H1 (cell line): ENCODE results near the gene C19orf25. TPM values are rescaled to one million over a fixed set of nuclear protein-coding genes. Genes with fewer than 3 reads are reported as not detected.
A peak's percentile ranks its signal among the peaks of the same experiment; 100 is the strongest.

ENCODE experiments used
- CTCF ChIA-PET: fragments of 300-600 bp; sonication (Branson Sonifier 250); formaldehyde crosslinking; loops from one replicate; lab custom pipeline; 2021; ENCODE audit not compliant: partially characterized antibody; lab: Charles Lee
- POLR2A ChIA-PET: fragments of 300-600 bp; sonication (Branson Sonifier 250); formaldehyde crosslinking; loops from one replicate; lab custom pipeline; 2021; ENCODE audit warnings: inconsistent platforms; ENCODE audit not compliant: partially characterized antibody; lab: Charles Lee
- DNase-seq, 2 experiments: peaks; one replicate each; pipeline versions ENCODE4 v3.0.0 to v3.0.0-alpha.2; 2010 to 2022; ENCODE audit warnings: low spot score in 2 of 2, low read depth in 1 of 2, mixed read lengths in 1 of 2
- FAIRE-seq: peaks from 2 replicates; lab custom pipeline; 2011; peaks lifted over from hg19 to GRCh38; lab: Jason Lieb, UNC
- H2AFZ ChIP-seq: 2 replicates; pipeline ENCODE4 v1.8.1; 2012; ENCODE audit warnings: low read length, inconsistent platforms
- H2AK5ac ChIP-seq: 2 replicates; pipeline ENCODE4 v1.6.1; 2013; ENCODE audit warnings: low read depth, low read length
- H2BK120ac ChIP-seq: replicated peaks from 2 replicates; pipeline ENCODE3; 2013; ENCODE audit warnings: low read depth, low read length, inconsistent platforms
- H2BK12ac ChIP-seq: 2 replicates; pipeline ENCODE4 v1.6.1; 2013; ENCODE audit warnings: low read depth, low read length
- H2BK15ac ChIP-seq: 2 replicates; pipeline ENCODE4 v1.6.1; 2013; ENCODE audit warnings: low read length
- H2BK20ac ChIP-seq: 2 replicates; pipeline ENCODE4 v1.6.1; 2013; ENCODE audit warnings: low read length
- H2BK5ac ChIP-seq: 2 replicates; pipeline ENCODE4 v1.6.1; 2013; ENCODE audit warnings: low read depth, low read length
- H3K14ac ChIP-seq: 2 replicates; pipeline ENCODE4 v1.6.1; 2013; ENCODE audit warnings: inconsistent platforms; ENCODE audit not compliant: insufficient read length
- H3K18ac ChIP-seq: 2 replicates; pipeline ENCODE4 v1.6.1; 2013; ENCODE audit warnings: low read length; ENCODE audit errors: extremely low read depth
- H3K23ac ChIP-seq: 2 replicates; pipeline ENCODE4 v1.6.1; 2013; ENCODE audit warnings: inconsistent platforms; ENCODE audit not compliant: insufficient read length
- H3K23me2 ChIP-seq: 2 replicates; pipeline ENCODE4 v1.6.1; 2013; ENCODE audit warnings: low read depth, low read length
- H3K27ac ChIP-seq: 2 replicates; pipeline ENCODE4 v1.6.1; 2011; ENCODE audit warnings: low read depth, low read length, inconsistent platforms
- H3K27me3 ChIP-seq, 4 experiments: replicated peaks in 1 of 4; 1 replicate in 1 of 4; 2 replicates in 3 of 4; pipeline versions ENCODE4 v1.6.1 to v1.8.1; 2011 to 2013; ENCODE audit warnings: low read length in 3 of 4, mild to moderate bottlenecking in 3 of 4, inconsistent platforms in 2 of 4, mixed read lengths in 2 of 4, moderate library complexity in 1 of 4; ENCODE audit not compliant: control insufficient read depth in 3 of 4, insufficient read depth in 3 of 4; ENCODE audit errors: extremely low read depth in 1 of 4
- H3K36me3 ChIP-seq, 4 experiments: 2 replicates each; pipeline versions ENCODE4 v1.6.1 to v1.8.1; 2011 to 2013; ENCODE audit warnings: mild to moderate bottlenecking in 4 of 4, low read length in 3 of 4, moderate library complexity in 2 of 4, control low read depth in 1 of 4, inconsistent platforms in 1 of 4; ENCODE audit not compliant: insufficient read depth in 4 of 4, control insufficient read depth in 2 of 4
- H3K4ac ChIP-seq: replicated peaks from 2 replicates; pipeline ENCODE3; 2013; ENCODE audit warnings: low read length, low read depth, mixed read lengths, inconsistent platforms; ENCODE audit not compliant: insufficient read length
- H3K4me1 ChIP-seq, 4 experiments: replicated peaks in 1 of 4; 1 replicate in 1 of 4; 2 replicates in 3 of 4; pipeline versions ENCODE4 v1.6.1 to v1.8.1; 2011 to 2013; ENCODE audit warnings: low read length in 3 of 4, inconsistent platforms in 2 of 4, mixed read lengths in 1 of 4; ENCODE audit not compliant: insufficient read depth in 4 of 4, control insufficient read depth in 3 of 4
- H3K4me2 ChIP-seq, 2 experiments: 2 replicates each; pipeline versions ENCODE4 v1.6.1 to v1.8.1; 2011 to 2013; ENCODE audit warnings: low read depth in 2 of 2, low read length in 2 of 2, control low read depth in 1 of 2, inconsistent platforms in 1 of 2, mild to moderate bottlenecking in 1 of 2; ENCODE audit not compliant: insufficient read depth in 1 of 2
- H3K4me3 ChIP-seq, 4 experiments: fragments of 200-600, 300-600 bp in 1 of 4; sonication (generic), shearing (Covaris generic), sonication (Bioruptor Twin) in 1 of 4; 2 replicates each; pipeline versions ENCODE4 v1.5.1 to v1.8.1; 2011 to 2016; ENCODE audit warnings: low read length in 4 of 4, low read depth in 3 of 4, control low read depth in 2 of 4, inconsistent platforms in 2 of 4, mild to moderate bottlenecking in 2 of 4, mixed read lengths in 1 of 4, moderate library complexity in 1 of 4; ENCODE audit not compliant: insufficient read depth in 2 of 4; ENCODE audit errors: extremely low read depth in 1 of 4
- H3K56ac ChIP-seq: replicated peaks from 2 replicates; pipeline ENCODE3; 2013; ENCODE audit warnings: low read depth, mild to moderate bottlenecking, mixed read lengths, low read length, inconsistent platforms; ENCODE audit not compliant: insufficient read length
- H3K79me1 ChIP-seq: 2 replicates; pipeline ENCODE4 v1.6.1; 2013; ENCODE audit warnings: low read depth, low read length, control low read depth
- H3K79me2 ChIP-seq, 2 experiments: 2 replicates each; pipeline versions ENCODE4 v1.6.1 to v1.8.1; 2012 to 2013; ENCODE audit warnings: low read length in 2 of 2, mild to moderate bottlenecking in 2 of 2, inconsistent platforms in 1 of 2; ENCODE audit not compliant: insufficient read depth in 2 of 2, control insufficient read depth in 1 of 2
- H3K9ac ChIP-seq, 4 experiments: replicated peaks in 1 of 4; 1 replicate in 1 of 4; 2 replicates in 3 of 4; pipeline versions ENCODE4 v1.6.1 to v1.8.1; 2011 to 2013; ENCODE audit warnings: low read depth in 3 of 4, low read length in 3 of 4, control low read depth in 2 of 4, mild to moderate bottlenecking in 2 of 4, moderate library complexity in 2 of 4, inconsistent platforms in 1 of 4; ENCODE audit errors: extremely low read depth in 1 of 4
- H3K9me3 ChIP-seq, 2 experiments: 2 replicates each; pipeline versions ENCODE4 v1.6.1 to v1.8.1; 2012 to 2013; ENCODE audit warnings: mild to moderate bottlenecking in 2 of 2, moderate library complexity in 2 of 2, control low read depth in 1 of 2, inconsistent platforms in 1 of 2, low read depth in 1 of 2, low read length in 1 of 2, mixed read lengths in 1 of 2; ENCODE audit not compliant: insufficient read depth in 2 of 2
- H4K20me1 ChIP-seq, 2 experiments: replicated peaks in 1 of 2; 2 replicates each; pipeline versions ENCODE3 to v1.8.1; 2011 to 2013; ENCODE audit warnings: inconsistent platforms in 2 of 2, low read length in 2 of 2, mild to moderate bottlenecking in 1 of 2; ENCODE audit not compliant: insufficient read depth in 2 of 2, control insufficient read depth in 1 of 2
- H4K5ac ChIP-seq: 2 replicates; pipeline ENCODE4 v1.6.1; 2013; ENCODE audit warnings: low read length, low read depth, mixed read lengths, inconsistent platforms; ENCODE audit not compliant: insufficient read length
- H4K8ac ChIP-seq: 2 replicates; pipeline ENCODE4 v1.8.0; 2013; ENCODE audit warnings: mild to moderate bottlenecking, moderate library complexity, low read length, inconsistent platforms; ENCODE audit not compliant: insufficient read depth; ENCODE audit errors: extremely low read depth
- H4K91ac ChIP-seq: replicated peaks from 2 replicates; pipeline ENCODE3; 2013; ENCODE audit warnings: low read length, mixed read lengths, inconsistent platforms; ENCODE audit not compliant: insufficient read length
- POLR2A ChIP-seq, 2 experiments: IDR thresholded peaks; 1 replicate in 1 of 2; 2 replicates in 1 of 2; pipeline ENCODE4 v1.6.1; 2011; ENCODE audit warnings: low read depth in 2 of 2, low read length in 2 of 2, mild to moderate bottlenecking in 2 of 2; ENCODE audit errors: control extremely low read depth in 1 of 2
- SIN3A ChIP-seq, 2 experiments: IDR thresholded peaks in 1 of 2; conservative IDR thresholded peaks in 1 of 2; 2 replicates each; pipeline ENCODE4 v1.6.1; 2011 to 2012; ENCODE audit warnings: low read length in 2 of 2, improper control_type of control experiment in 1 of 2, low read depth in 1 of 2, mild to moderate bottlenecking in 1 of 2
- SP4 ChIP-seq: IDR thresholded peaks from 2 replicates; pipeline ENCODE4 v1.6.1; 2012; ENCODE audit warnings: low read length, inconsistent platforms
- WGBS, 2 experiments: shearing (Covaris generic) in 1 of 2; methylation state at CpG; one replicate each; pipeline versions ENCODE4 v1.1.6 to v1.1.7; 2013 to 2015; ENCODE audit warnings: low lambda C conversion rate in 2 of 2, mixed read lengths in 2 of 2, inconsistent platforms in 1 of 2, low coverage in 1 of 2, missing lambda C conversion rate in 1 of 2; ENCODE audit not compliant: insufficient replicate concordance in 2 of 2, insufficient coverage in 1 of 2, insufficient read length in 1 of 2; ENCODE audit errors: extremely low coverage in 1 of 2, missing lambda C conversion rate in 1 of 2; 5-methylcytosine and 5-hydroxymethylcytosine counted together
- polyA plus RNA-seq, 7 experiments: library from polyadenylated mRNA; depleted of rRNA in 3 of 7; stranded (reverse) in 5 of 7; unstranded in 2 of 7; fragments of >200 nt in 5 of 7; fragments of 200-250 nt in 2 of 7; gene quantifications; 1 replicate in 5 of 7; 2 replicates in 1 of 7; 4 replicates in 1 of 7; pipeline versions ENCODE4 v1.2.1 to v1.2.3, GENCODE V29; 2011 to 2013; ENCODE audit warnings: missing spikeins in 2 of 7, mixed read lengths in 2 of 7
- total RNA-seq: library from RNA; stranded (reverse); fragmentation: NEBNext Ultra II Directional; extraction: Animal tissue kit (Norgen Biotek cat#: 25700); gene quantifications from 2 replicates; pipeline ENCODE4 v1.2.1, GENCODE V29; 2021

The C19orf25 gene
- total and polyA plus RNA-seq, 2 of the 8 experiments (the other 6 are each of a cell fraction or from before 2014, with no cell fraction given): 41.3 to 67.4 TPM

GRCh38 chr19:1435378-1435989, 43.5 kb downstream of the C19orf25 start:
- Histone ChIP-seq H3K27ac (no peak overlapping the region), H3K18ac (no peak overlapping the region), H2AFZ (no peak overlapping the region), H3K14ac (no peak overlapping the region), H3K4ac (no peak overlapping the region), H3K9me3 (no peaks in the 10 kb centered on the region), H2BK12ac (no peak overlapping the region), H3K79me2 (peaks cover 2 to 21% of the 10 kb centered on the region in 2 experiments; a peak in 3 of 4 replicates), H3K23ac (no peak overlapping the region), H3K79me1 (peaks cover 4% of the 10 kb centered on the region), H2BK15ac (0 out of 2 replicates have a peak overlapping the region, but pooled peaks have one; percentile 29), H3K27me3 (no peaks in the 10 kb centered on the region), H2BK5ac (no peak overlapping the region), H3K4me2 (no peak overlapping the region), H4K5ac (no peak overlapping the region), H2BK20ac (no peak overlapping the region), H2BK120ac (no peak overlapping the region), H3K23me2 (peaks cover 3% of the 10 kb centered on the region; the same call in 1 of the 2 replicates), H3K36me3 (peaks cover 24 to 52% (median 38%) of the 10 kb centered on the region in 4 experiments), H4K8ac (no peak overlapping the region), H4K20me1 (peaks cover 20 to 24% of the 10 kb centered on the region in 2 experiments), H3K56ac (no peak overlapping the region), H3K4me3 (no peak overlapping the region), H2AK5ac (no peak overlapping the region), H3K9ac (no peak overlapping the region), H3K4me1 (peaks cover 0 to 5% (median 4%) of the 10 kb centered on the region in 4 experiments; a peak in 4 of 7 replicates), H4K91ac (no peak overlapping the region)
- CTCF ChIA-PET: interaction anchor here (0.7 to 1.9 kb wide), 3 partner anchors 9 to 462 kb away, joined by 3 to 8 read pairs (median 3); no protein-coding TSS in a partner anchor
- POLR2A ChIA-PET: interaction anchor here (0.9 to 3.8 kb wide), 8 partner anchors 8 to 167 kb away, joined by 3 to 24 read pairs (median 6); partner anchors contain the start of gene CIRBP
- WGBS, 2 experiments: 91% methylated on average over 21 of the region's 21 CpGs; no CpG with 5 or more reads in 1 of the 2 experiments
- no peak for TF ChIP-seq SIN3A (conservative IDR thresholded peaks at IDR 0.05 in 1 of 2, IDR thresholded peaks at IDR 0.05 in 1 of 2; ENCODE audit: low read depth in 1 of 2, low read length in 2 of 2)
- TF ChIP-seq POLR2A (IDR thresholded peaks at IDR 0.05; ENCODE audit: control extremely low read depth in 1 of 2, low read depth in 2 of 2, low read length in 2 of 2): no peak
- no peak for TF ChIP-seq SP4
- no peak for DNase-seq
- no peak for FAIRE-seq
